OCI-LY1 (cell line): Measurements from ENCODE around the gene PAFAH1B2.
"Not testable (repeated sequence)": the region's sequence is repeated elsewhere in the genome, so short reads cannot be mapped to it uniquely, and the experiment has no call there.

Experiments used
- H2AFZ ChIP-seq: fragments of 200-600 bp; sonication (generic), shearing (Covaris generic); 2 replicates; pipeline ENCODE4 v1.6.0; 2014; ENCODE audit warnings: antibody characterized with exemption, mild to moderate bottlenecking, low read length
- H3F3A ChIP-seq: fragments of 200-600 bp; sonication (generic), shearing (Covaris generic); 2 replicates; pipeline ENCODE4 v1.6.0; 2014; ENCODE audit warnings: mild to moderate bottlenecking, antibody characterized with exemption, low read length, moderate library complexity; ENCODE audit not compliant: insufficient read depth
- H3K27ac ChIP-seq: fragments of 200-600 bp; sonication (generic); 2 replicates; pipeline ENCODE4 v1.5.1; 2014; ENCODE audit warnings: low read length, mixed run types, mild to moderate bottlenecking, low read depth; ENCODE audit not compliant: poor library complexity, severe bottlenecking
- H3K27me3 ChIP-seq: fragments of 200-600 bp; sonication (generic); 2 replicates; pipeline ENCODE4 v1.6.0; 2014; ENCODE audit warnings: antibody characterized with exemption, mild to moderate bottlenecking, low read length, moderate library complexity; ENCODE audit not compliant: insufficient read depth
- H3K36me3 ChIP-seq: fragments of 200-600 bp; sonication (generic); 2 replicates; pipeline ENCODE4 v1.6.1; 2014; ENCODE audit warnings: mild to moderate bottlenecking, antibody characterized with exemption, low read length, moderate library complexity, mixed read lengths; ENCODE audit not compliant: insufficient read depth
- H3K4me1 ChIP-seq: fragments of 200-600 bp; sonication (generic); 2 replicates; pipeline ENCODE4 v1.5.1; 2014; ENCODE audit warnings: mild to moderate bottlenecking, low read length, moderate library complexity; ENCODE audit not compliant: insufficient read depth, severe bottlenecking
- H3K4me2 ChIP-seq: fragments of 200-600 bp; sonication (generic), shearing (Covaris generic); 2 replicates; pipeline ENCODE4 v1.6.1; 2014; ENCODE audit warnings: low read length
- H3K4me3 ChIP-seq: fragments of 200-600 bp; sonication (generic); 2 replicates; pipeline ENCODE4 v1.5.1; 2014; ENCODE audit warnings: low read length, low read depth, mild to moderate bottlenecking, mixed read lengths; ENCODE audit not compliant: poor library complexity, severe bottlenecking
- H3K79me2 ChIP-seq: fragments of 200-600 bp; shearing (Covaris generic); 2 replicates; pipeline ENCODE4 v1.6.1; 2016; ENCODE audit warnings: mixed run types, low read length, mixed read lengths; ENCODE audit not compliant: insufficient read depth
- H3K9ac ChIP-seq: fragments of 200-600 bp; sonication (generic), shearing (Covaris generic); 2 replicates; pipeline ENCODE4 v1.6.1; 2014; ENCODE audit warnings: mild to moderate bottlenecking, low read length, mixed read lengths
- H3K9me2 ChIP-seq: fragments of 200-600 bp; sonication (generic), shearing (Covaris generic); 2 replicates; pipeline ENCODE4 v1.6.1; 2014; ENCODE audit warnings: low read depth, mild to moderate bottlenecking, low read length, mixed read lengths
- H3K9me3 ChIP-seq: fragments of 200-600 bp; shearing (Covaris generic); 2 replicates; pipeline ENCODE4 v1.6.1; 2014; ENCODE audit warnings: low read length, mixed read lengths
- H4K20me1 ChIP-seq: fragments of 200-600 bp; sonication (generic), shearing (Covaris generic); 2 replicates; pipeline ENCODE4 v1.6.0; 2016; ENCODE audit warnings: mild to moderate bottlenecking, low read length; ENCODE audit not compliant: insufficient read depth
- EZH2 ChIP-seq: fragments of 200-600 bp; sonication (generic), shearing (Covaris generic); IDR thresholded peaks from 2 replicates; pipeline ENCODE4 v1.8.0; 2017; ENCODE audit warnings: borderline replicate concordance, mixed run types, mild to moderate bottlenecking, antibody characterized with exemption, low read length, moderate library complexity, mixed read lengths
- TF ChIP-seq, protein P1 (sequence below): fragments of 200-600 bp; sonication (generic), shearing (Covaris generic); IDR thresholded peaks from 2 replicates; pipeline ENCODE4 v1.5.1; 2017; ENCODE audit warnings: mild to moderate bottlenecking, antibody characterized with exemption, low read length, moderate library complexity, mixed read lengths

PAFAH1B2 gene

GRCh38 chr11:117209351-117210125 lies 65.5 kb downstream of the PAFAH1B2 start:
- not testable (repeated sequence) for H2AFZ ChIP-seq, H3F3A ChIP-seq

GRCh38 chr11:117210620-117211019 lies 66.5 kb downstream of the PAFAH1B2 start:
- H3K4me2 ChIP-seq = no peak overlapping the region
- no peaks in the 10 kb centered on the region for H4K20me1 ChIP-seq
- TF ChIP-seq, protein P1, sequence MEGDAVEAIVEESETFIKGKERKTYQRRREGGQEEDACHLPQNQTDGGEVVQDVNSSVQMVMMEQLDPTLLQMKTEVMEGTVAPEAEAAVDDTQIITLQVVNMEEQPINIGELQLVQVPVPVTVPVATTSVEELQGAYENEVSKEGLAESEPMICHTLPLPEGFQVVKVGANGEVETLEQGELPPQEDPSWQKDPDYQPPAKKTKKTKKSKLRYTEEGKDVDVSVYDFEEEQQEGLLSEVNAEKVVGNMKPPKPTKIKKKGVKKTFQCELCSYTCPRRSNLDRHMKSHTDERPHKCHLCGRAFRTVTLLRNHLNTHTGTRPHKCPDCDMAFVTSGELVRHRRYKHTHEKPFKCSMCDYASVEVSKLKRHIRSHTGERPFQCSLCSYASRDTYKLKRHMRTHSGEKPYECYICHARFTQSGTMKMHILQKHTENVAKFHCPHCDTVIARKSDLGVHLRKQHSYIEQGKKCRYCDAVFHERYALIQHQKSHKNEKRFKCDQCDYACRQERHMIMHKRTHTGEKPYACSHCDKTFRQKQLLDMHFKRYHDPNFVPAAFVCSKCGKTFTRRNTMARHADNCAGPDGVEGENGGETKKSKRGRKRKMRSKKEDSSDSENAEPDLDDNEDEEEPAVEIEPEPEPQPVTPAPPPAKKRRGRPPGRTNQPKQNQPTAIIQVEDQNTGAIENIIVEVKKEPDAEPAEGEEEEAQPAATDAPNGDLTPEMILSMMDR = no peak
- no peak for TF ChIP-seq EZH2
- H3K9me2 ChIP-seq = no peaks in the 10 kb centered on the region
- no peaks in the 10 kb centered on the region for H3K27me3 ChIP-seq
- no peak overlapping the region for H3K9ac ChIP-seq
- H3K4me1 ChIP-seq = no peaks in the 10 kb centered on the region
- H2AFZ ChIP-seq = no peak overlapping the region
- no peaks in the 10 kb centered on the region for H3K79me2 ChIP-seq
- H3K27ac ChIP-seq = no peak overlapping the region
- H3K36me3 ChIP-seq = peaks cover 22% of the 10 kb centered on the region; the same call in 1 of the 2 replicates
- no peak overlapping the region for H3K4me3 ChIP-seq
- H3K9me3 ChIP-seq = no peaks in the 10 kb centered on the region
- H3F3A ChIP-seq = no peaks in the 10 kb centered on the region

More at GRCh38 chr11:117209351-117210125, 65.5 kb downstream of the PAFAH1B2 start:
- not testable (repeated sequence) for H3K79me2 ChIP-seq, H3K27ac ChIP-seq, H3K4me2 ChIP-seq, H3K4me3 ChIP-seq, H4K20me1 ChIP-seq, H3K4me1 ChIP-seq, H3K9me3 ChIP-seq, H3K9ac ChIP-seq, H3K27me3 ChIP-seq, H3K9me2 ChIP-seq
- peaks cover 18% of the 10 kb centered on the region; the same call in 1 of the 2 replicates for H3K36me3 ChIP-seq

DNA sequence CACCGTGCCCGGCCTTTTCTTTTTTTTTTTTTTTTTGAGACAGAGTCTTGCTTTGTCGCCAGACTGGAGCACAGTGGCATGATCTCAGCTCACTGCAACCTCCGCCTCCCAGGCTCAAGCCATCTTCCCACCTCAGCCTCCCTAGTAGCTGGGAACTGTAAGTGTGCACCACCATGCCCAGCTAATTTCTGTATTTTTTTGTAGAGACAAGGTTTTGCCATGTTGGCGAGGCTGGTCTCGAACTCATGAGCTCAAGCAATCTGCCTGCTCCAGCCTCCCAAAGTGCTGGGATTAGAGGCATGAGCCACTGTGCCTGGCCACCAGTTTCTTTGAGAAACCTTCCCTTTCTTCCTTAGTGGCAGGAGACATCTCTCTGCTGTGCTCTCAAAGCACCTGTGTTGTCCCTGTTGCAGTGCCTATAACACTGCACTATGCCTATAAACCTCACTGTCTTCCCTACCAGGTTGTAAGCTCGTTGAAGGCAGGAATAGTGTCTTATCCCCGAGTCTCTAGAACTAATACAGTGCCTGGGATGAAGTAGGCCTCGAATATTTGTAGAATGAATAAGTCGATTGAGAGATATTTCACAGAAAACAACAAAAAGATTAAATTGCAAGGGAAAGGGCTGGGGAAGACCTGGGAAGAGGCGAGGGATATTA lies 68.7 kb downstream of the PAFAH1B2 start:
- Histone ChIP-seq H3K9me2 (no peaks in the 10 kb centered on the region), H3K4me1 (no peaks in the 10 kb centered on the region), H3K79me2 (no peaks in the 10 kb centered on the region), H2AFZ (no peak overlapping the region), H3K36me3 (peaks cover 33% of the 10 kb centered on the region), H3F3A (no peaks in the 10 kb centered on the region), H3K27ac (no peak overlapping the region), H3K4me2 (no peak overlapping the region), H3K27me3 (no peaks in the 10 kb centered on the region), H3K9ac (no peak overlapping the region), H3K4me3 (no peak overlapping the region), H4K20me1 (no peaks in the 10 kb centered on the region), H3K9me3 (no peaks in the 10 kb centered on the region)
- TF ChIP-seq EZH2 = no peak
- TF ChIP-seq, protein P1 = no peak
